T-helper 17 cell (primary cell): ENCODE results near the gene ATG16L2. TPM values are rescaled to one million over a fixed set of nuclear protein-coding genes. Genes with fewer than 3 reads are reported as not detected.

Source experiments
- ATAC-seq: fragments of 150-1000 bp; cut with Tn5 transposase; 2 replicates; pipeline ENCODE4 v1.10.0; 2021; ENCODE audit warnings: mild to moderate bottlenecking, moderate library complexity
- DNase-seq, 3 donors: peaks; one replicate each; pipeline versions ENCODE4 v3.0.0 to v3.0.0-alpha.2; 2020 to 2021
- H3K9me3 ChIP-seq: one replicate; pipeline ENCODE4 v1.7.0; 2013; ENCODE audit warnings: low read length, mild to moderate bottlenecking; ENCODE audit not compliant: control insufficient read depth, poor library complexity, severe bottlenecking
- H3K27ac Mint-ChIP-seq: one replicate; pipeline ENCODE4 v1.8.0; 2022; ENCODE audit warnings: mild to moderate bottlenecking, moderate library complexity, mixed read lengths
- H3K27me3 Mint-ChIP-seq: one replicate; pipeline ENCODE4 v1.8.0; 2022; ENCODE audit warnings: mixed read lengths
- H3K36me3 Mint-ChIP-seq: one replicate; pipeline ENCODE4 v1.8.0; 2022; ENCODE audit warnings: low read depth, mixed read lengths
- H3K4me1 Mint-ChIP-seq: one replicate; pipeline ENCODE4 v1.8.0; 2022; ENCODE audit warnings: mild to moderate bottlenecking, mixed read lengths
- H3K4me3 Mint-ChIP-seq: one replicate; pipeline ENCODE4 v1.8.0; 2022; ENCODE audit warnings: mild to moderate bottlenecking, moderate library complexity, mixed read lengths
- total RNA-seq, 4 donors: library from RNA in 2 of 4; stranded (reverse) in 2 of 4; gene quantifications; one replicate each; pipeline ENCODE4 v1.2.3 and lab custom pipeline; 2022 to 2026

Gene ATG16L2
- total RNA-seq, 2 donors from 2014 or later, result 95.4 to 121 TPM

DNA sequence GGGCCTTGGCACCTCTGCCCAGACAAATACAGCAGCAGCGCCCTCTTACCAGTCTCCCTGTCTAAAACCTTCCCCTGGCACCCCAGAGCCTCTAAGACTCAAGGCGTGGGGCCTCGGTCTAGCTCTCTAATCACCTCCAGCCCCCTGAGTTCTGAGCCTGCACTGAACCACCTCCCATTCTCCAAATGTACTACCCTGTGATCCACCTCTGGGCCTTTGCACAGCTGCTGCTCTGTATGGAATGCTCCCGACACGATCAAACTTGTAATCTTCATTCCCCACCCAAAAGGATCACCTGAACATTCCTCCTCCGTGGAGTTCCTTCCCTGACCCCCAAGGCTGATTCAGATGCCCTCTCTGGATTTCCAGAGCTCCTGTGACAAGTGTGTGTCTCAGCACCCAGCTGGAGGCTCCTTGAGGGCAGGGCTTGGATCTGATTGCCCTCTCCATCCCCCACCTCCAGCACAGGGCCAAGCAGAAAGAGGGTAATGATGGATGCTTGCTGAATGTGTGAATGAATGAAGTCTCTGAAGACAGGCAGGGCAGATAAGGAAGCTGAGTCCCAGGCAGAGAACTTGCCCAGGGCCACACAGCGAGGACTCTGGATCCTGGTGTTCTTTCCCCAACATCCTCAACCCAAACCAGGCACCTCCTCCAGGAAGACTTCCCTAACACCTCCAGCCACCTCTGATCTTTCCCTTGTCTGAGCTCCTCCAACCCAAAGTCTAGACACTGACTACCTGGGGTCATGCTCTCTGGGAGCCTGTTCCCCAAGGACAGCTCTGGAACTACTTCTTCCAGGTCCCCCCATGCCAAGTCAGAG is 38.7 kb upstream of the ATG16L2 start:
- Mint-ChIP-seq H3K4me3 (no peak overlapping the region), H3K4me1 (peaks cover 40% of the 10 kb centered on the region), H3K36me3 (peaks cover 4% of the 10 kb centered on the region), H3K27ac (no peak overlapping the region), H3K27me3 (no peaks in the 10 kb centered on the region)
- DNase-seq (no peak), ATAC-seq (no peak)
- no peaks in the 10 kb centered on the region for H3K9me3 ChIP-seq

GRCh38 chr11:72776117-72776843 is 37.9 kb upstream of the ATG16L2 start:
- Mint-ChIP-seq H3K4me3 (no peak overlapping the region), H3K36me3 (peaks cover 4% of the 10 kb centered on the region), H3K4me1 (peaks cover 37% of the 10 kb centered on the region), H3K27ac (peak overlapping the region; percentile 16), H3K27me3 (no peaks in the 10 kb centered on the region)
- DNase-seq, result no peak
- no peaks in the 10 kb centered on the region for H3K9me3 ChIP-seq
- ATAC-seq, result no peak

DNA sequence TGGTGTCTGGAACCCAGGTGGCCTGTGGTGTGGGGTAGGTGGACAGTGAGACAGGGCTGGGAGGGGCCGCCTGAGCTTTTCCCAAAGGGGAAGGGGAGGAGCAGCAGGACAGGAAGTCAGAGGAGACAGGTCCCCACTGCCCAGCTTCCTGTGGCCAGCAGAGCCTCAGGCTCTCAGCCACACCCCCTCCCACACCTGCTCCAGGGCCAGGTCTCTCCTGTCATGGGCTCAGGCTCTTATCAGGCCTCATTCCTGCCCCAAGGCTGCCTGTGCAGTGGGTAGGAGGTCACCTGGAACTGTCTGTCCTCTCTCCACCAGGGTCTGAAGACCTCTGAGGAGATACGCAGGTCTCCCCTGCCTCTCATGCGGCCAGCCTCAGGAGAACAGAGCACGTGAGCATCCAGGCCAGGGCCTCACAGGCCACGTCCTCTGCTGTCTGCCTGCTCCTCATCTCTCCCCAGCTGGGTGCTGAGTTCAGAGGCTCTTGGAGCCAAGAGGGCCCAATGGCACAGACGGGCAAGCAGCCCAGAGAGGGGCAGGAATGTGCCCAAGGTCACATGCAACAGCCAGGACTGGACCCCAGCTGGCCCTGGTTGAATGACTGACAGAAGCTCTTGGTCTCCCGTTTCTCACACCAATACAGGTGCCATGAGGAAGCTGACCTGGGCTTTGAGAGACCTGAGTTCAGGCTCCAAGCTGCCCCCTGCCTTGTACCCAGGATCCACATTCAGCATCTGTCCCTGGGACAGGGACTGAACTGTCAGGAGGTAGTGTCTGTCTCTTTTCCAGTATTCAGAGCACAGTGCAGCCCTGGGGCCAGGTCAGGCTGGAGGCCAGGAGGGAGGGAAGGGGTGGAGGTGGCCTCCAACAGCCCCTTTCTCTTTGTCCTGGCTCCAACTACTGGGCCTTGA is 37.1 kb upstream of the ATG16L2 start:
- no peak overlapping the region for H3K4me3 Mint-ChIP-seq
- H3K4me1 Mint-ChIP-seq, result peaks cover 40% of the 10 kb centered on the region
- H3K27ac Mint-ChIP-seq, result peak overlapping the region; percentile 29
- peaks cover 4% of the 10 kb centered on the region for H3K36me3 Mint-ChIP-seq
- H3K9me3 ChIP-seq, result no peaks in the 10 kb centered on the region
- no peaks in the 10 kb centered on the region for H3K27me3 Mint-ChIP-seq
- ATAC-seq (no peak), DNase-seq (no peak)

GRCh38 chr11:72777755-72778278 is 36.4 kb upstream of the ATG16L2 start:
- no peak overlapping the region for H3K4me3 Mint-ChIP-seq
- H3K27ac Mint-ChIP-seq, result no peak overlapping the region
- H3K9me3 ChIP-seq, result no peaks in the 10 kb centered on the region
- peaks cover 44% of the 10 kb centered on the region for H3K4me1 Mint-ChIP-seq
- DNase-seq, result no peak
- H3K36me3 Mint-ChIP-seq, result peaks cover 5% of the 10 kb centered on the region
- no peak for ATAC-seq
- no peaks in the 10 kb centered on the region for H3K27me3 Mint-ChIP-seq

DNA sequence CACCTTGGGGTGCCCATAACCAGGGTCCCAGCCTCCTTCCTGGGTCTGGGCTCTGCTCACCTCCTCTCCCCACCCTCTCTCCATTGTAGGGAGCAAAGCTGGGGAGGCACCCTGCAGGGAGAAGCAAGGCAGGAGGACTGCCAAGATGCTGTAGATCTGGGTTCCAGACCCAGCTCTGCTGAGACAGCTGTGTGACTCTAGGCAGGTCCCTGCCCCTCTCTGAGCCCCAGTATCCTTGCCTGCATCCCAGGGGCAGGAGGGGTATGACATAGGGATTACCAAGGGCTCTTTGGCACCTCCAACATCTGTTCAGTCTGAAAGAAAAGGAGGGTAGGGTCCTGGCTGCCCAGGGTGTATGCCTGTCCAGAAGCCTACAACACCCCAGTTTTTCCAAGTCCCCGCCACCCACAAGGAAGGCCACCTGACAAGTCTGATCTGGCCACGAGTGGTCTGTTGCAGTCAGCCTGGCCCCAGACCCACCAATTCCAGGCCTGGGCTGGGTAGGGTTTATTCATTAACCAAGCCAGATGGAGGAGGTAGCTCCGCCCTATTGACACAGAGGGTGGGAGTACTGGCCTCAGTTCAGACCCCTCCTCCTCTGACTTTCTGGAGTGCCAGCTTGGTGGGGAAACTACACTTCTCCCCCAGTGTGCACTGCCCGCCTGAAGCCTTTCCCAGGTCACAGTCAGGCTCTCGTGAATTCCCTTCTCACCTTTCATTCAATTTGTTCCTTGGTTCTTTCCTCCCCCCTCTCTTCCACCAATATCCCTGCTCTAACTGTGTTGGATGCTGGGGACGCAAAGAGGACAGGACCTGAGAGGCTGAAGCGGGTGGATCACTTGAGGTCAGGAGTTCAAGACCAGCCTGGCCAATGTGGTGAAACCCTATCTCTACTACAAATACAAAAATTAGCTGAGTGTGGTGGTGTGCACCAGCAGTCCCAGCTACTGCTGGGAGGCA is 35.4 kb upstream of the ATG16L2 start:
- Mint-ChIP-seq H3K4me3 (peak overlapping the region; percentile 78), H3K27me3 (no peaks in the 10 kb centered on the region), H3K36me3 (peaks cover 5% of the 10 kb centered on the region), H3K4me1 (peaks cover 41% of the 10 kb centered on the region), H3K27ac (peak overlapping the region; percentile 88)
- ATAC-seq (no peak), DNase-seq (no peak)
- H3K9me3 ChIP-seq, result no peaks in the 10 kb centered on the region

GRCh38 chr11:72779495-72780128 is 34.6 kb upstream of the ATG16L2 start:
- H3K27ac Mint-ChIP-seq, result peak overlapping the region; percentile 88
- no peaks in the 10 kb centered on the region for H3K9me3 ChIP-seq
- ATAC-seq (no peak), DNase-seq (no peak)
- H3K4me1 Mint-ChIP-seq, result peaks cover 40% of the 10 kb centered on the region
- no peaks in the 10 kb centered on the region for H3K27me3 Mint-ChIP-seq
- H3K4me3 Mint-ChIP-seq, result peak overlapping the region; percentile 78
- H3K36me3 Mint-ChIP-seq, result peaks cover 5% of the 10 kb centered on the region

- peak overlapping the region; percentile 88 for H3K27ac Mint-ChIP-seq
- DNase-seq (no peak), ATAC-seq (no peak)
Observed at GRCh38 chr11:72780296-72781062, 33.7 kb upstream of the ATG16L2 start.

DNA sequence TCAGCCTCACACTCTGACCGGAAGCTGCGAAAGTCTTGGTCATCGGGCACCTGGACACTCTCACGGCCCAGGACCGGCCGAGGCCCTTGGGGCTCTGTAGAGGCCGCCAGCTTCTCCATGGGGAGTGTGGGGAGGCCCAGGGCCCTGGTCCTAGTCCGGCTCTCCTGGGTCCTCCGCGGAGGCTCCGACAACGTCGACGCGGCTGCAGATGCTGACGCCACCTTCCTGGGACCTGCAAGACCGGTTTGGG is 33.2 kb upstream of the ATG16L2 start:
- Mint-ChIP-seq H3K27ac (peak overlapping the region; percentile 24), H3K4me1 (peaks cover 32% of the 10 kb centered on the region), H3K4me3 (peak overlapping the region; percentile 78), H3K27me3 (no peaks in the 10 kb centered on the region), H3K36me3 (peaks cover 5% of the 10 kb centered on the region)
- no peaks in the 10 kb centered on the region for H3K9me3 ChIP-seq
- ATAC-seq, result no peak
- no peak for DNase-seq

More at GRCh38 chr11:72780296-72781062, 33.7 kb upstream of the ATG16L2 start:
- peak overlapping the region; percentile 78 for H3K4me3 Mint-ChIP-seq
- H3K36me3 Mint-ChIP-seq, result peaks cover 5% of the 10 kb centered on the region
- no peaks in the 10 kb centered on the region for H3K9me3 ChIP-seq
- H3K27me3 Mint-ChIP-seq, result no peaks in the 10 kb centered on the region
- H3K4me1 Mint-ChIP-seq, result peaks cover 35% of the 10 kb centered on the region

DNA sequence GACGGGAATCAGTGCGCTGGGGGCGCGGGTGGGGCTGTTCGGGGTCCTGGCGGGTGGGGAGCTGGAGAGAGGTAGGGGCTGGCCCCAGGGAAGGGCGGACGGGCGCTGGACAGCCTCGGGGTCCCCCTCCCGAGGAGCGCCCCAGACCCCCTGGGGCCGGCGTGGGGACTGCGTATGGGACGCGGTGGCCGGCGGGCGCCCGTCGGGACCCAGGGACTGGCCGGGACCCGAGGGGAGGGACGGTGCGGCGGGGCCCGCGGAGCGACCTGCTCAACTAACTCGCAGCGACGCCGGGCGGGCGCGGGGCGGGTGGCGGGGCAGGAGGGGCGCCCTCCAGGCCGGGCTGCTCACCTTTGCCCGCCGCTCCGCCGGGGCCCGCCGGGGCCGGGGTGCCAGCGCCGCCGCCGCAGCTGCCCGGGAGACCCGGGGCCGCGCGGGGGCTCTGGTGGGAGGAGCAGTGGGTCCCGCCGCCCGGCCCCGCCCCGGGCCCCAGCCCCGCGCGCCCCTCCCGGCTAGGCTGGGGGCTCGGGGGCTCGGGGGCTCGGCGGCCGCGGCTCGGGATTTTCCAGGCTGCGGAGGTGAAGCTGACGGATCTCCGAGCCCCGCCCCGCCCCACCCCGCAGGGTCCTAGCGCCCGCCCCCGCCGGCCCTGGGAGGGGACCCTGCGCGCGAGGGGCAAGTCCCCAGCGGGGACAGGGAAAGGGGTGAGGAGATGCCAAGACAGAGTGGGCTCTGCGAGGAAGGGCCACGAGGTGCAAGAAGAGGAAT is 32.7 kb upstream of the ATG16L2 start:
- Mint-ChIP-seq H3K36me3 (peaks cover 5% of the 10 kb centered on the region), H3K4me1 (peaks cover 27% of the 10 kb centered on the region), H3K27ac (peak overlapping the region; percentile 91), H3K4me3 (peak overlapping the region; percentile 86), H3K27me3 (no peaks in the 10 kb centered on the region)
- H3K9me3 ChIP-seq, result no peaks in the 10 kb centered on the region
- ATAC-seq (peak; percentile 89), DNase-seq (peak; percentile 54 to 73 (median 73))

GRCh38 chr11:72782081-72782920 is 31.9 kb upstream of the ATG16L2 start:
- H3K27ac Mint-ChIP-seq, result peak overlapping the region; percentile 91

More at GRCh38 chr11:72782081-72782920, 31.9 kb upstream of the ATG16L2 start:
- Mint-ChIP-seq H3K27me3 (no peaks in the 10 kb centered on the region), H3K36me3 (peaks cover 5% of the 10 kb centered on the region), H3K4me1 (peaks cover 25% of the 10 kb centered on the region), H3K4me3 (peak overlapping the region; percentile 86)
- no peaks in the 10 kb centered on the region for H3K9me3 ChIP-seq
- ATAC-seq, result peak; percentile 58
- no peak for DNase-seq
